HL-60 (cell line): ENCODE data around the gene ARMC6.
A peak's percentile ranks its signal among the peaks of the same experiment; 100 is the strongest.

Experiments
- DNase-seq, 2 experiments: peaks; one replicate each; pipeline ENCODE4 v3.0.0-alpha.2; 2010 to 2020; ENCODE audit warnings: low read depth in 1 of 2, low spot score in 1 of 2
- H3K27ac ChIP-seq: fragments of 250-450 bp; sonication (Bioruptor Pico); replicated peaks from 2 replicates; pipeline ENCODE4 v1.5.1; 2020; ENCODE audit warnings: mild to moderate bottlenecking, moderate library complexity
- H3K27me3 ChIP-seq: fragments of 250-450 bp; sonication (Bioruptor Pico); 2 replicates; pipeline ENCODE4 v1.5.1; 2021; ENCODE audit warnings: mild to moderate bottlenecking, moderate library complexity; ENCODE audit not compliant: insufficient read depth, poor library complexity, severe bottlenecking
- H3K4me3 ChIP-seq: replicated peaks from 2 replicates; pipeline ENCODE4 v1.5.1; 2011; ENCODE audit warnings: mild to moderate bottlenecking, control low read depth, low read length; ENCODE audit not compliant: insufficient read depth
- GABPA ChIP-seq: IDR thresholded peaks from 2 replicates; pipeline ENCODE4 v1.6.1; 2012; ENCODE audit warnings: low read depth
- POLR2AphosphoS5 ChIP-seq: IDR thresholded peaks from 2 replicates; pipeline ENCODE4 v1.6.1; 2012; ENCODE audit warnings: low read depth
- SPI1 ChIP-seq: IDR thresholded peaks from 2 replicates; pipeline ENCODE4 v1.6.1; 2012; ENCODE audit warnings: low read depth, mild to moderate bottlenecking, borderline replicate concordance
- TF ChIP-seq, protein P1 (sequence below): IDR thresholded peaks from one replicate; pipeline ENCODE4 v1.5.1; 2011; ENCODE audit warnings: low read length, control low read depth, inconsistent platforms; ENCODE audit not compliant: insufficient read depth
- TF ChIP-seq, protein P2 (sequence below): IDR thresholded peaks from 2 replicates; pipeline ENCODE4 v1.6.1; 2012; ENCODE audit warnings: low read depth; ENCODE audit not compliant: insufficient replicate concordance

The ARMC6 gene

DNA sequence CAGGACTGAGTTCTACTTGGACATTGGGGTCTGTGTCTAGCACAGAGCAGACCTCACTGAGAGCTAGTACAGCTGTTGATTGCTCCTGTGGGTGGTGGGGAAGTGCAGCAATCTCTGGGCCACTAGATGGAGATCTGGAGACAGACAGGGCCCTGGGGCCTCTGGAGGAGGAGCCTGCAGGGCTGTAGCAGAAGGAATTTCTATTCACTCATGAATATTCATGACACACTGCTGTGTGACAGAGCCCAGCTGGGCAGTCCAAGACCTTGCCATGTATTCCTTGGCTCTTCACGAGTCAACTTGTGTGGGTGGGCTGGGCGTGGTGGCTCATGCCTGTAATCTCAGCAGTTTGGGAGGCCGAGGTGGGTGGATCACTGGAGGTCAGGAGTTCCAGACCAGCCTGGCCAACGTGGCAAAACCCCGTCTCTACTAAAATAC lies 37.6 kb upstream of the ARMC6 start:
- peak in 1 of 2 experiments; percentile 66 for DNase-seq
- TF ChIP-seq, protein P1, sequence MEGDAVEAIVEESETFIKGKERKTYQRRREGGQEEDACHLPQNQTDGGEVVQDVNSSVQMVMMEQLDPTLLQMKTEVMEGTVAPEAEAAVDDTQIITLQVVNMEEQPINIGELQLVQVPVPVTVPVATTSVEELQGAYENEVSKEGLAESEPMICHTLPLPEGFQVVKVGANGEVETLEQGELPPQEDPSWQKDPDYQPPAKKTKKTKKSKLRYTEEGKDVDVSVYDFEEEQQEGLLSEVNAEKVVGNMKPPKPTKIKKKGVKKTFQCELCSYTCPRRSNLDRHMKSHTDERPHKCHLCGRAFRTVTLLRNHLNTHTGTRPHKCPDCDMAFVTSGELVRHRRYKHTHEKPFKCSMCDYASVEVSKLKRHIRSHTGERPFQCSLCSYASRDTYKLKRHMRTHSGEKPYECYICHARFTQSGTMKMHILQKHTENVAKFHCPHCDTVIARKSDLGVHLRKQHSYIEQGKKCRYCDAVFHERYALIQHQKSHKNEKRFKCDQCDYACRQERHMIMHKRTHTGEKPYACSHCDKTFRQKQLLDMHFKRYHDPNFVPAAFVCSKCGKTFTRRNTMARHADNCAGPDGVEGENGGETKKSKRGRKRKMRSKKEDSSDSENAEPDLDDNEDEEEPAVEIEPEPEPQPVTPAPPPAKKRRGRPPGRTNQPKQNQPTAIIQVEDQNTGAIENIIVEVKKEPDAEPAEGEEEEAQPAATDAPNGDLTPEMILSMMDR = peak; percentile 53
- TF ChIP-seq SPI1 (peak; percentile 58; the same call in 1 of the 2 replicates), POLR2AphosphoS5 (no peak), GABPA (no peak)
- TF ChIP-seq, protein P2, sequence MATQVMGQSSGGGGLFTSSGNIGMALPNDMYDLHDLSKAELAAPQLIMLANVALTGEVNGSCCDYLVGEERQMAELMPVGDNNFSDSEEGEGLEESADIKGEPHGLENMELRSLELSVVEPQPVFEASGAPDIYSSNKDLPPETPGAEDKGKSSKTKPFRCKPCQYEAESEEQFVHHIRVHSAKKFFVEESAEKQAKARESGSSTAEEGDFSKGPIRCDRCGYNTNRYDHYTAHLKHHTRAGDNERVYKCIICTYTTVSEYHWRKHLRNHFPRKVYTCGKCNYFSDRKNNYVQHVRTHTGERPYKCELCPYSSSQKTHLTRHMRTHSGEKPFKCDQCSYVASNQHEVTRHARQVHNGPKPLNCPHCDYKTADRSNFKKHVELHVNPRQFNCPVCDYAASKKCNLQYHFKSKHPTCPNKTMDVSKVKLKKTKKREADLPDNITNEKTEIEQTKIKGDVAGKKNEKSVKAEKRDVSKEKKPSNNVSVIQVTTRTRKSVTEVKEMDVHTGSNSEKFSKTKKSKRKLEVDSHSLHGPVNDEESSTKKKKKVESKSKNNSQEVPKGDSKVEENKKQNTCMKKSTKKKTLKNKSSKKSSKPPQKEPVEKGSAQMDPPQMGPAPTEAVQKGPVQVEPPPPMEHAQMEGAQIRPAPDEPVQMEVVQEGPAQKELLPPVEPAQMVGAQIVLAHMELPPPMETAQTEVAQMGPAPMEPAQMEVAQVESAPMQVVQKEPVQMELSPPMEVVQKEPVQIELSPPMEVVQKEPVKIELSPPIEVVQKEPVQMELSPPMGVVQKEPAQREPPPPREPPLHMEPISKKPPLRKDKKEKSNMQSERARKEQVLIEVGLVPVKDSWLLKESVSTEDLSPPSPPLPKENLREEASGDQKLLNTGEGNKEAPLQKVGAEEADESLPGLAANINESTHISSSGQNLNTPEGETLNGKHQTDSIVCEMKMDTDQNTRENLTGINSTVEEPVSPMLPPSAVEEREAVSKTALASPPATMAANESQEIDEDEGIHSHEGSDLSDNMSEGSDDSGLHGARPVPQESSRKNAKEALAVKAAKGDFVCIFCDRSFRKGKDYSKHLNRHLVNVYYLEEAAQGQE = no peak
- no peak overlapping the region for H3K27ac ChIP-seq

DNA sequence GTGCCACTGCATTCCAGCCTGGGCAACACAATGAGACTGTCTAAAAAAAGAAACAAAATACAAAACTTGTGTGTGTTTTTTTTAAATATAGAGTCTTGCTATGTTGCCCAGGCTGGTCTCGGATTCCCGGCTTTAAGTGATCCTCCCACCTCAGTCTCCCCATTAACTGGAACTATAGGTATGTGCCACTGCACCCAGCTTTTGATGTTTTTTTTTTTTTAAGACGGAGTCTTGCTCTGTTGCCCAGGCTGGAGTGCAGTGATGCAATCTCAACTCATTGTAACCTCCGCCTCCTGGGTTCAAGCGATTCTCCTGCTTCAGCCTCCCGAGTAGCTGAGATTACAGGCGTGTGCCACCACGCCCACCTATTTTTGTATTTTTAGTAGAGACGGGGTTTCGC lies 37.1 kb upstream of the ARMC6 start:
- Histone ChIP-seq H3K27ac (no peak overlapping the region), H3K27me3 (no peaks in the 10 kb centered on the region), H3K4me3 (no peak overlapping the region)
- no peak for DNase-seq
- no peak for TF ChIP-seq GABPA
- TF ChIP-seq, protein P1 = no peak
- no peak for TF ChIP-seq SPI1
- TF ChIP-seq POLR2AphosphoS5 = no peak
- TF ChIP-seq, protein P2 = no peak

More for the DNA sequence above, 37.6 kb upstream of the ARMC6 start:
- no peaks in the 10 kb centered on the region for H3K27me3 ChIP-seq
- no peak overlapping the region for H3K4me3 ChIP-seq

DNA sequence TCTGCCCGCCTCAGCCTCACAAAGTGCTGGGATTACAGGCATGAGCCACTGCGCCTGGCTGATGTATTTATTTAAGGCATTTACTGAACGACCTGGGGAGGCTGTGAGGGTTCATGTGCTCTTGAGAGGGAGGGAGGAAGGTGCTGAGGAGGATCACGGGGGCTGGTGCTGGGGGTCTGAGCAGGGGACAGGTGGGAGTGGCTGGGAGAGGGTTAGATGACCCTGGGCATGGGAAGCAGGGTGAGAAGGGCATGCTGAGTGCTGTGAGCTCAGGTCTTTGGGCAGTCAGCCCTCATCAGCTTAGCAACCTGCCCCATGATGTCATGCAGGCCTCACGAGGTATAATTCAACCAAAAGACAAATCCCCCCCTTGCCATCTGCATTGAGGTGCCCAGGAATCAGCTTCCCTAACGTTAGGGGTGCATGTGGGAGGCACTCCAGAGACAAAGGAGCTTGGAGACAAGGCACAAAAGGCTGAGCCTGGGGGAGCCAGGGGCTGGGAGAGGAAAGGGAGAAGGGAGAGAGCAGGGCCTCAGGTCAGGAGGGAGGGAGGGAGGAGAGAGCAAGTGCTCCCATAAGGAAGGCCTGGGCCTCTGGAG lies 36.5 kb upstream of the ARMC6 start:
- no peak for DNase-seq
- TF ChIP-seq, protein P1 = no peak
- no peak for TF ChIP-seq POLR2AphosphoS5
- Histone ChIP-seq H3K27me3 (no peaks in the 10 kb centered on the region), H3K4me3 (no peak overlapping the region), H3K27ac (no peak overlapping the region)

DNA sequence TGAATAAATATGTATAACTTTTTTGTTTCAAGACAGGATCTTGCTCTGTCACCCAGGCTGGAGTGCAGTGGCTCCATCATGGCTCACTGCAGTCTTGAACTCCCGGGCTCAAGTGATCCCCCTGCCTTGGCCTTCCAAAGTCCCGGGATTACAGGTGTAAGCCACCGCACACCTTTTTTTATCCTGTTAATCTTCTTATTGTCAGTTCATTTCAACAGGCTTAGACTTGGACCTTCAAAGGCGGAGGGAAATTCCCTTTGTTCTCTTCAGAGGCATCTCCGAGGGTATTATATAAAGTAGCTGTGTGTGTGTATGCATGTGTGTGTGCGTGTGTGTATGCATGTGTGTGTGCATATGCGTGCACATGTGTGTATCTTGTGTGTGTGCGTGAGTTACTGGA lies 35.1 kb upstream of the ARMC6 start:
- Histone ChIP-seq H3K27me3 (no peaks in the 10 kb centered on the region), H3K27ac (no peak overlapping the region), H3K4me3 (no peak overlapping the region)
- no peak for DNase-seq
- TF ChIP-seq SPI1 (no peak), GABPA (no peak), POLR2AphosphoS5 (no peak)
- TF ChIP-seq, protein P2 = no peak
- TF ChIP-seq, protein P1 = no peak
